Mucosa of descending colon (tissue), 3 donors: ENCODE results near the gene UPF3A. TPM values are rescaled to one million over a fixed set of nuclear protein-coding genes. Genes with fewer than 3 reads are reported as not detected.

Source experiments
- ATAC-seq: fragments of 200-7000 bp; cut with Tn5 transposase; one replicate; pipeline ENCODE4 v1.9.1; 2020; ENCODE audit warnings: mild to moderate bottlenecking, moderate library complexity
- DNase-seq, 3 donors: peaks; one replicate each; pipeline ENCODE4 v3.0.0-alpha.2; 2020
- H3K36me3 ChIP-seq: fragments of 200-600 bp; one replicate; pipeline ENCODE4 v1.8.0; 2021; ENCODE audit warnings: low read depth, mild to moderate bottlenecking
- H3K4me1 ChIP-seq: fragments of 200-600 bp; one replicate; pipeline ENCODE4 v1.8.0; 2021; ENCODE audit warnings: low read depth, mild to moderate bottlenecking
- H3K4me3 ChIP-seq: fragments of 200-600 bp; one replicate; pipeline ENCODE4 v1.8.0; 2021; ENCODE audit warnings: mild to moderate bottlenecking
- H3K9me3 ChIP-seq: fragments of 200-600 bp; one replicate; pipeline ENCODE4 v1.8.0; 2021; ENCODE audit warnings: mild to moderate bottlenecking
- intact Hi-C, 2 donors: fragments of 100-400 bp; cut with DNase I in 1 of 2; cut with micrococcal nuclease in 1 of 2; formaldehyde crosslinking; loops; one replicate each; pipeline versions ENCODE4 v1.11.0 to v1.11.1; 2022; cut with DNase I, micrococcal nuclease
- total RNA-seq, 3 donors: library from RNA; stranded (reverse); fragmentation: NEBNext Ultra II Directional in 2 of 3; extraction: Animal tissue kit (Norgen Biotek cat#: 25700) in 2 of 3; gene quantifications; one replicate each; pipeline versions ENCODE4 v1.2.1 to v1.2.4, GENCODE V29; 2021 to 2023
- TF ChIP-seq, protein P1 (sequence below): fragments of 200-600 bp; IDR thresholded peaks from one replicate; pipeline ENCODE4 v1.8.0; 2022; ENCODE audit warnings: antibody characterized with exemption, mild to moderate bottlenecking
- donor health status: DM: no; HTN: no; CAD: no; lungs with moderate emphysema.
- donor health status: DM: no; HTN: no; CAD: no.
- donor health status: DM: no; HTN: yes; CAD: no.

Gene UPF3A
- total RNA-seq, 3 donors from 2014 or later, result 35.6 to 41.6 (median 41.0) TPM

DNA sequence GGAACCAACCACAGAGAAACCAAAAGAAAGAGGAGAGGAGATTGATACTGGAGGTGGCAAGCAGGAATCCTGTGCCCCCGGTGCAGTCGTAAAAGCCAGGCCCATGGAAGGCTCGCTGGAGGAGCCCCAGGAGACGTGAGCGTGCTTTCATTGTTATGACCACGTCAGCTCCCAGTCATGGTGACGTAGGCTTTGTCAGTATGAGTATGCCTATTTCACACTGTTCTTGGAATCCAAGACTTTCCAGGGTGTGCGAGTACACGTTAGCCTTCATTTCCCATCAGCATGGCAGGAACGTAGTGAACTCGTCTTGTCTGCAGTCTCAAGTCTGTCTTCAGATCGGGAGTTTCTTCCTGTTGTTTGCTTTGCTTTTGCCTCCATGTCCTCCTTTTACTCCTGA, 17.5 kb downstream of the UPF3A start:
- Histone ChIP-seq H3K9me3 (no peaks in the 10 kb centered on the region), H3K36me3 (no peaks in the 10 kb centered on the region), H3K4me1 (no peaks in the 10 kb centered on the region), H3K4me3 (no peak overlapping the region)
- DNase-seq (no peak), ATAC-seq (no peak)
- intact Hi-C loops, result no loop called here
- TF ChIP-seq, protein P1, sequence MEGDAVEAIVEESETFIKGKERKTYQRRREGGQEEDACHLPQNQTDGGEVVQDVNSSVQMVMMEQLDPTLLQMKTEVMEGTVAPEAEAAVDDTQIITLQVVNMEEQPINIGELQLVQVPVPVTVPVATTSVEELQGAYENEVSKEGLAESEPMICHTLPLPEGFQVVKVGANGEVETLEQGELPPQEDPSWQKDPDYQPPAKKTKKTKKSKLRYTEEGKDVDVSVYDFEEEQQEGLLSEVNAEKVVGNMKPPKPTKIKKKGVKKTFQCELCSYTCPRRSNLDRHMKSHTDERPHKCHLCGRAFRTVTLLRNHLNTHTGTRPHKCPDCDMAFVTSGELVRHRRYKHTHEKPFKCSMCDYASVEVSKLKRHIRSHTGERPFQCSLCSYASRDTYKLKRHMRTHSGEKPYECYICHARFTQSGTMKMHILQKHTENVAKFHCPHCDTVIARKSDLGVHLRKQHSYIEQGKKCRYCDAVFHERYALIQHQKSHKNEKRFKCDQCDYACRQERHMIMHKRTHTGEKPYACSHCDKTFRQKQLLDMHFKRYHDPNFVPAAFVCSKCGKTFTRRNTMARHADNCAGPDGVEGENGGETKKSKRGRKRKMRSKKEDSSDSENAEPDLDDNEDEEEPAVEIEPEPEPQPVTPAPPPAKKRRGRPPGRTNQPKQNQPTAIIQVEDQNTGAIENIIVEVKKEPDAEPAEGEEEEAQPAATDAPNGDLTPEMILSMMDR, result no peak

- DNase-seq (no peak), ATAC-seq (no peak)
- intact Hi-C loops, result no loop called here
- Histone ChIP-seq H3K9me3 (no peaks in the 10 kb centered on the region), H3K36me3 (no peaks in the 10 kb centered on the region), H3K4me3 (no peak overlapping the region), H3K4me1 (no peaks in the 10 kb centered on the region)
- TF ChIP-seq, protein P1, result no peak
Measured at GRCh38 chr13:114299604-114300305, 18.4 kb downstream of the UPF3A start.

DNA sequence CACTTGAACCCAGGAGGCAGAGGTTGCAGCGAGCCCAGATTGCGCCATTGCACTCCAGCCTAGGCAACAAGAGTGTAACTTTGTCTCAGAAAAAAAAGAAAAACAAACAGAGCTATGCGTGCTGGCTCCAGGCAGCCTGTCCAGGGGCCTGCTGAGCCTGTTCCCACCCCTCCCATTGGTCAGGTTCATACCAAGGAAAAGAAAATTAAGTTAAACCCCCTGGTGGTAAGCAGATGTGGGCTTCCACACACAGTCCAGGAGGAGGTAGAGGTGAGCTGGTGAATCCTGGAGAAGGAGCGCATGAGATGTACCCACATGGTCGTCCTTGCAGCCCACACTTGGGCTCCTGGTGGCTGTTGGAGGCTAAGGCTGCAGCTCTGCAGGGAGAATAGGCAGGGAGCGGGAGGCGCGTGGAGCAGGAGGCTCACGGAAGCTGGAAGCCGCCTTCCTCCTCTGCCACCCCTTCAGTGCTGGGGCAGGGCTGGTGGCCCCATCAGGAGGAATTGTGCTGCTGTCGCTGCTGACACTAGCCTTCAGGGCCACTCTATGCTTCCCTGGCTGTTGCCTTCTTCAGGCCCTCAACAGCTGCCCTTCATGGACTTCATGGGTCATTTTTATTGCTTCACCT, 22.4 kb downstream of the UPF3A start:
- H3K4me1 ChIP-seq, result no peaks in the 10 kb centered on the region
- TF ChIP-seq, protein P1, result no peak
- no peaks in the 10 kb centered on the region for H3K9me3 ChIP-seq
- no peak for ATAC-seq
- intact Hi-C loops, result no loop called here
- no peak overlapping the region for H3K4me3 ChIP-seq
- no peak for DNase-seq
- H3K36me3 ChIP-seq, result no peaks in the 10 kb centered on the region

- intact Hi-C loops, result no loop called here
- ATAC-seq, result no peak
- no peaks in the 10 kb centered on the region for H3K4me1 ChIP-seq
- no peaks in the 10 kb centered on the region for H3K36me3 ChIP-seq
- DNase-seq, result no peak
- no peaks in the 10 kb centered on the region for H3K9me3 ChIP-seq
- no peak overlapping the region for H3K4me3 ChIP-seq
- TF ChIP-seq, protein P1, result no peak
Measured at GRCh38 chr13:114304346-114305034, 23.1 kb downstream of the UPF3A start.

GRCh38 chr13:114309086-114309485, 27.7 kb downstream of the UPF3A start:
- no peak overlapping the region for H3K4me3 ChIP-seq
- no peaks in the 10 kb centered on the region for H3K36me3 ChIP-seq
- intact Hi-C loops, result no loop called here
- DNase-seq (no peak), ATAC-seq (no peak)
- peaks cover 6% of the 10 kb centered on the region for H3K4me1 ChIP-seq
- H3K9me3 ChIP-seq, result no peaks in the 10 kb centered on the region
- TF ChIP-seq, protein P1, result no peak
